Spleen (tissue), 11 donors: Measurements from ENCODE around the gene DHDH. TPM values are rescaled to one million over a fixed set of nuclear protein-coding genes. Genes with fewer than 3 reads are reported as not detected.

Experiments
- DNase-seq: peaks from one replicate; pipeline ENCODE4 v3.0.0-alpha.2; 2020
- H3K27ac ChIP-seq, 8 donors: fragments of 200-600 bp; sonication (generic) in 7 of 8; 1 replicate in 4 of 8; 2 replicates in 4 of 8; pipeline versions ENCODE4 v1.5.0 to v1.8.0; 2016 to 2021; ENCODE audit warnings: inconsistent platforms in 4 of 8, mild to moderate bottlenecking in 4 of 8, moderate library complexity in 1 of 8
- H3K27me3 ChIP-seq, 7 donors: fragments of 200-600 bp; sonication (generic) in 6 of 7; replicated peaks in 1 of 7; 1 replicate in 4 of 7; 2 replicates in 3 of 7; pipeline versions ENCODE4 v1.5.0 to v1.8.0; 2016 to 2021; ENCODE audit warnings: inconsistent platforms in 3 of 7, mild to moderate bottlenecking in 1 of 7
- H3K36me3 ChIP-seq, 6 donors: fragments of 200-600 bp; sonication (generic) in 5 of 6; 1 replicate in 4 of 6; 2 replicates in 2 of 6; pipeline versions ENCODE4 v1.5.0 to v1.8.0; 2016 to 2021; ENCODE audit warnings: inconsistent platforms in 2 of 6
- H3K4me1 ChIP-seq, 6 donors: fragments of 200-600 bp; sonication (generic) in 5 of 6; 1 replicate in 3 of 6; 2 replicates in 3 of 6; pipeline versions ENCODE4 v1.5.0 to v1.8.0; 2016 to 2021; ENCODE audit warnings: inconsistent platforms in 3 of 6
- H3K4me3 ChIP-seq, 8 donors: fragments of 200-600 bp; sonication (generic) in 7 of 8; 1 replicate in 4 of 8; 2 replicates in 4 of 8; pipeline versions ENCODE4 v1.5.0 to v1.8.0; 2016 to 2021; ENCODE audit warnings: inconsistent platforms in 4 of 8, mild to moderate bottlenecking in 4 of 8, moderate library complexity in 2 of 8
- H3K9me3 ChIP-seq, 8 donors: fragments of 200-600 bp; sonication (generic) in 7 of 8; 1 replicate in 4 of 8; 2 replicates in 4 of 8; pipeline versions ENCODE4 v1.5.0 to v1.8.0; 2016 to 2021; ENCODE audit warnings: inconsistent platforms in 4 of 8
- POLR2A ChIP-seq, 3 donors: fragments of 450-650 bp; IDR thresholded peaks; one replicate each; pipeline ENCODE4 v1.5.1; 2017; ENCODE audit warnings: antibody characterized with exemption in 3 of 3, mild to moderate bottlenecking in 1 of 3
- POLR2AphosphoS5 ChIP-seq, 3 donors: sonication (generic); formaldehyde crosslinking; IDR thresholded peaks; one replicate each; pipeline ENCODE4 v1.5.1; 2017; ENCODE audit warnings: antibody characterized with exemption in 3 of 3
- WGBS, 5 donors: extraction: QIAGEN DNeasy Blood & Tissue Kit in 3 of 5; methylation state at CpG; one replicate each; pipeline versions ENCODE4 v1.1.5 to v1.1.7; 2013 to 2018; 5-methylcytosine and 5-hydroxymethylcytosine counted together
- intact Hi-C: fragments of 100-400 bp; cut with DNase I; formaldehyde crosslinking; loops from one replicate; pipeline ENCODE4 v1.15.0; 2023; ENCODE audit warnings: low total_unique reads
- polyA plus RNA-seq, 3 donors: library from polyadenylated mRNA; stranded (reverse); fragments of 200-250 nt; gene quantifications; one replicate each; pipeline ENCODE4 v1.2.1, GENCODE V29; 2013
- total RNA-seq, 7 donors: library from RNA; depleted of rRNA in 3 of 7; stranded (reverse); fragments of >200 nt in 3 of 7; fragmentation: NEBNext Ultra II Directional in 4 of 7; extraction: Animal tissue kit (Norgen Biotek cat#: 25700) in 4 of 7; gene quantifications; one replicate each; pipeline versions ENCODE4 v1.1.0 to v1.2.1, GENCODE V29; 2016 to 2021
- TF ChIP-seq, protein P1 (sequence below), 11 experiments: fragments of 200-600 bp in 7 of 11; fragments of 450-650 bp in 4 of 11; sonication (generic) in 4 of 11; IDR thresholded peaks in 8 of 11; conservative IDR thresholded peaks in 3 of 11; 1 replicate in 7 of 11; 2 replicates in 4 of 11; pipeline versions ENCODE4 v1.4.0 to v1.8.0; 2016 to 2021; ENCODE audit warnings: antibody characterized with exemption in 11 of 11, inconsistent platforms in 4 of 11, mild to moderate bottlenecking in 1 of 11
- donor health status: healthy with polysubstance abuse.
- donor health status: DM: no; HTN: no; CAD: no; lungs with moderate emphysema.
- donor health status: DM: no; HTN: no; CAD: no.
- donor health status: Bipolar disorder and iron deficiency.
- donor health status: healthy.
- donor health status: DM: no; HTN: no; CAD: no.
- donor health status: DM: yes; HTN: yes; CAD: no.

DHDH gene
- total and polyA plus RNA-seq, 10 donors, result 0.51 to 4.5 (median 2.1) TPM; not detected in 1

DNA sequence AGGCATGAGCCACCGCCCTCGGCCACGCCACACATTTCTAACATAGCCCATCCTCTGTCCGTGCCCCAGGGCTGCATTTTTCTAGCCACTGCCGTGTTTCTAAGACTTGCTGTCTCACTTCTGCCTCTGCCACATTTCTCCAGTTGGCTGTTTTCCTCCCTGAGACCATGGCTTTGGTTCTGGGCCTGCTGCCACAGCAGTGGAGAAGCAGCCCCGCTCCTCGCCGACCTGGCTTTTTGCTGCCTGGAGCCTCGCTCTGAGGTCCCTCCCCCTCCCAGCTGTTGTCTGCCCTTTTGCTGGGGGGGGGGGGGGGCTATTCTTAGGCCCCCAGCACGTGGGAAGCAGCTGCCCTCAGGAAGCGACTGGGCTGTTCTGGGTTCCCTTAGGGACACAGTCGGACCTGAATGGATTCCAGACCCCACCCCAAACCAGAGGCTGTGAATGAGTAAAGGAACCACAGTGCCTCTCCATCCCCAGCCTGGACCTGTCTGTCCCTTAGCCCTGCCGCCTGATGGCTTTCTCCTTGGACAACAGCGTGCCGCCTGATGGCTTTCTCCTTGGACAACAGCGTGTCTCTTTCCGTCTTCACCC, 56.3 kb downstream of the DHDH start:
- H3K27ac ChIP-seq, result no peak overlapping the region
- DNase-seq, result no peak
- H3K9me3 ChIP-seq, result no peaks in the 10 kb centered on the region
- peaks cover 0 to 65% (median 19%) of the 10 kb centered on the region in 6 donors for H3K36me3 ChIP-seq
- H3K27me3 ChIP-seq, result no peaks in the 10 kb centered on the region
- no peak overlapping the region for H3K4me3 ChIP-seq
- no peak for TF ChIP-seq POLR2A (IDR thresholded peaks at IDR 0.05)
- TF ChIP-seq, protein P1, sequence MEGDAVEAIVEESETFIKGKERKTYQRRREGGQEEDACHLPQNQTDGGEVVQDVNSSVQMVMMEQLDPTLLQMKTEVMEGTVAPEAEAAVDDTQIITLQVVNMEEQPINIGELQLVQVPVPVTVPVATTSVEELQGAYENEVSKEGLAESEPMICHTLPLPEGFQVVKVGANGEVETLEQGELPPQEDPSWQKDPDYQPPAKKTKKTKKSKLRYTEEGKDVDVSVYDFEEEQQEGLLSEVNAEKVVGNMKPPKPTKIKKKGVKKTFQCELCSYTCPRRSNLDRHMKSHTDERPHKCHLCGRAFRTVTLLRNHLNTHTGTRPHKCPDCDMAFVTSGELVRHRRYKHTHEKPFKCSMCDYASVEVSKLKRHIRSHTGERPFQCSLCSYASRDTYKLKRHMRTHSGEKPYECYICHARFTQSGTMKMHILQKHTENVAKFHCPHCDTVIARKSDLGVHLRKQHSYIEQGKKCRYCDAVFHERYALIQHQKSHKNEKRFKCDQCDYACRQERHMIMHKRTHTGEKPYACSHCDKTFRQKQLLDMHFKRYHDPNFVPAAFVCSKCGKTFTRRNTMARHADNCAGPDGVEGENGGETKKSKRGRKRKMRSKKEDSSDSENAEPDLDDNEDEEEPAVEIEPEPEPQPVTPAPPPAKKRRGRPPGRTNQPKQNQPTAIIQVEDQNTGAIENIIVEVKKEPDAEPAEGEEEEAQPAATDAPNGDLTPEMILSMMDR (IDR thresholded peaks at IDR 0.05 in 8 of 11, conservative IDR thresholded peaks at IDR 0.05 in 3 of 11), result no peak
- no peak for TF ChIP-seq POLR2AphosphoS5 (IDR thresholded peaks at IDR 0.05)
- intact Hi-C loops, result no loop called here
- 86 to 93% (median 88%) methylated on average over 15 to 17 of the region's 17 CpGs for WGBS, 5 donors
- peaks cover 13 to 43% (median 28%) of the 10 kb centered on the region in 6 donors for H3K4me1 ChIP-seq

DNA sequence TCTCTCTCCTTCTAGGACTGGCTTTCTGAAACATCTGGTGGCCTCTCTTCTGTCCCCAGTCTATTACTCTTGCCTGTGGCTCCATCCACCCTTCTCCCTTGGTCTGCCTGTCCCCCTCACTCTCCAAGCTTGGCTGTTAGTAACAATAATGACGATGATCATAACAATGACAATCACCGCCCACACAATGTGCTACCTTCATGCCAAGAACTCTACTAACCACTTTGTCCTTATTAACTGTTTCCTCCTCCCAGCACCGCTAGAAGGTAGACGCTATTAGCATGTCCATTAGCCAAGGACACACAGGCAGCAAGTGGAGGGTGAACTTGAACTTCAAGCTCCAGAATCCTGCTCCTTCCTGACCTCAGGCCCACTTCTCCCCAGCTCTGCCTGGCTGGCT, 56.9 kb downstream of the DHDH start:
- H3K4me1 ChIP-seq, result peaks cover 14 to 49% (median 34%) of the 10 kb centered on the region in 6 donors
- intact Hi-C loops, result no loop called here
- H3K9me3 ChIP-seq, result no peaks in the 10 kb centered on the region
- no peaks in the 10 kb centered on the region for H3K27me3 ChIP-seq
- H3K4me3 ChIP-seq, result no peak overlapping the region
- no peak overlapping the region for H3K27ac ChIP-seq
- H3K36me3 ChIP-seq, result peaks cover 0 to 59% (median 13%) of the 10 kb centered on the region in 6 donors
- 73 to 92% (median 76%) methylated on average over 4 of the region's 4 CpGs for WGBS, 5 donors
- DNase-seq, result no peak
- TF ChIP-seq, protein P1 (IDR thresholded peaks at IDR 0.05 in 8 of 11, conservative IDR thresholded peaks at IDR 0.05 in 3 of 11), result no peak
- no peak for TF ChIP-seq POLR2AphosphoS5 (IDR thresholded peaks at IDR 0.05)
- no peak for TF ChIP-seq POLR2A (IDR thresholded peaks at IDR 0.05)

DNA sequence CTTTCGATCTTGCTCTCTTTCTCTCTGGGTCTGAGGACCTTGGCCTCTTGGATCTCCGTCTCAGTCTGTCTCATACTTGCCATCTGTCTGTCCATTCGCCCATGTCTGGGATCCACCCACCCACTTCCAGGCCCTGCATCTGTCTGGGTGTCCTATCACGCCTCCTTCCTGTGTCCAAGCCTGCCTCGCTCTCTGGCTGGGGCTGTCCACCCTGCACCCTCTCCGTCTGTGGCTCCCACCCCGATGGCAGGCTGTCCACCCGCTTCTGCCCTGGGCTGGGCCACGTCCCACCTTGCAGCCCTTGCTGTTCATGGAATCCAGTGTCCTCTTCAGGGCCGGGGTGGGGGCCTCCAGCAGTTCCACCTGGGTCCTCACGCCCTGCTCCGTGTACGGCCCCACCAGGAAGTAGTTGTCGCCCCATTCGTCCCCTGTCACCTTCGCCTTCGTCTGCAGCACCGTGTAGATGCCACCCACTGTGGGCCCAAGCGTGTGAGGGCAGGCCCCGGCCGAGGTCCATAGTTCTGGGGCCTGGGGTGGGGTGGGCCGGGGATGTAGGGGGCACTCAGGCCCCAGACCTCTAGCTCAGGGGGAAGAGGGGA, 57.6 kb downstream of the DHDH start:
- WGBS, 5 donors, result 86 to 97% (median 93%) methylated on average over 20 to 22 of the region's 22 CpGs
- intact Hi-C loops, result no loop called here
- Histone ChIP-seq H3K27me3 (no peaks in the 10 kb centered on the region), H3K9me3 (no peaks in the 10 kb centered on the region), H3K27ac (peak overlapping the region in 2 of 8 donors; percentile 91 to 97), H3K4me3 (peak overlapping the region in 1 of 8 donors; percentile 90), H3K4me1 (peaks cover 14 to 56% (median 37%) of the 10 kb centered on the region in 6 donors), H3K36me3 (peaks cover 0 to 52% (median 8%) of the 10 kb centered on the region in 6 donors)
- DNase-seq, result no peak
- TF ChIP-seq, protein P1 (IDR thresholded peaks at IDR 0.05 in 8 of 11, conservative IDR thresholded peaks at IDR 0.05 in 3 of 11), result no peak
- TF ChIP-seq POLR2A (IDR thresholded peaks at IDR 0.05) (no peak), POLR2AphosphoS5 (IDR thresholded peaks at IDR 0.05) (no peak)

DNA sequence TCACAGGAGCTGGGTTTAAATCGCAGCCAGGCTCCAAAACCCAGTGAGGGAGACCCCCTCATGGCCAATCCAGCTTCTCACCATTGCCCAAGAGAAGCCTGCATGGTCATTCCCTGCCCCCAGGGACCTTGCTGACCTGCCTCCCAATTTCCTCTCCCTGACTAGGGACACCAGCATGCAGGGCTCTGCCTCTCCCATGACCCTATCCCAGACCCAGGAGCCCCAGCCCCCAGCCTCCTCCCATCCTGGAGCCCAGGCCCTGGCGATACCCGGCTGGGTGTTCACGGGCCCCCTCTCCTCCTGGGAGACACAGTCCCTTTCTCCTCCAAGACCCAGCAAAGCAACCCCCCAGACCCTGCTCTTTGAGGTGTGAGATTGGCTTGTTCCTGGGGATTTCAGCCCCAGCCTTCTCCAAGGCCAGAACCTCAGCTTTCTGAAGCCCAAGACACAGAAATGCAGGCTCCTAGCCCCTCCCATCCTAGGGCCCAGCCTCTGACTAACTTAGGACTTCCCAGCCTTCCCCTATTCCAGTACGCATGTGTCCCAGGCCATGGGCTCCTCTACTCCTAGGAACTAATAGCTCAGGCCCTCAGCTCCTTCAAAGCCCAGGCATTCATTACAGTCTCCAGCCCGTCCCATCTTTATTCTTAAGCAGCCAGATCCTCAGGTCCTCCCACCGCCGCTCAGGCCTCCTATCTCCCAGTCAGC, 58.5 kb downstream of the DHDH start:
- TF ChIP-seq, protein P1 (IDR thresholded peaks at IDR 0.05 in 8 of 11, conservative IDR thresholded peaks at IDR 0.05 in 3 of 11), result no peak
- no peak for TF ChIP-seq POLR2AphosphoS5 (IDR thresholded peaks at IDR 0.05)
- no peak for TF ChIP-seq POLR2A (IDR thresholded peaks at IDR 0.05)
- Histone ChIP-seq H3K4me1 (peaks cover 14 to 58% (median 37%) of the 10 kb centered on the region in 6 donors), H3K36me3 (peaks cover 0 to 42% (median 7%) of the 10 kb centered on the region in 6 donors), H3K4me3 (peak overlapping the region; percentile 60 to 90 (median 80)), H3K27ac (peak overlapping the region in 7 of 8 donors; percentile 91 to 98 (median 95)), H3K9me3 (no peaks in the 10 kb centered on the region), H3K27me3 (no peaks in the 10 kb centered on the region)
- DNase-seq, result peak; percentile 81
- intact Hi-C loops, result no loop called here
- 37 to 55% (median 48%) methylated on average over 8 of the region's 8 CpGs for WGBS, 5 donors
